GM18870 (cell line): ENCODE data around the gene CLCN3.
"Not testable (repeated sequence)": the region's sequence is repeated elsewhere in the genome, so short reads cannot be mapped to it uniquely, and the experiment has no call there.

Source experiments
- ATAC-seq: cut with Tn5 transposase; IDR thresholded peaks from one replicate; pipeline ENCODE4 v1.9.1; 2021; ENCODE audit warnings: moderate library complexity; ENCODE audit not compliant: unreplicated experiment

The CLCN3 gene

GRCh38 chr4:169655401-169655800, 35.0 kb downstream of the CLCN3 start:
- ATAC-seq: no peak

- ATAC-seq: no peak
Observed at GRCh38 chr4:169657470-169658107, 37.2 kb downstream of the CLCN3 start.

GRCh38 chr4:169658196-169658595, 37.8 kb downstream of the CLCN3 start:
- no peak for ATAC-seq

GRCh38 chr4:169658975-169659715, 38.8 kb downstream of the CLCN3 start:
- no peak for ATAC-seq

- ATAC-seq: peak; percentile 98
Observed at GRCh38 chr4:169659716-169660670, 39.6 kb downstream of the CLCN3 start.

GRCh38 chr4:169660929-169661328, 40.6 kb downstream of the CLCN3 start:
- ATAC-seq: no peak

GRCh38 chr4:169661761-169662160, 41.4 kb downstream of the CLCN3 start:
- ATAC-seq: no peak

- ATAC-seq: no peak
Observed at GRCh38 chr4:169662206-169662605, 41.8 kb downstream of the CLCN3 start.

GRCh38 chr4:169663402-169663801, 43.0 kb downstream of the CLCN3 start:
- ATAC-seq: no peak

GRCh38 chr4:169663831-169664230, 43.5 kb downstream of the CLCN3 start:
- ATAC-seq: no peak

- ATAC-seq: no peak
Observed at GRCh38 chr4:169664615-169665014, 44.2 kb downstream of the CLCN3 start.

- ATAC-seq: no peak
Observed at GRCh38 chr4:169665046-169665737, 44.8 kb downstream of the CLCN3 start.

GRCh38 chr4:169668069-169668721, 47.8 kb downstream of the CLCN3 start:
- ATAC-seq: no peak

GRCh38 chr4:169675825-169676224, 55.4 kb downstream of the CLCN3 start:
- peak; percentile 72 for ATAC-seq

GRCh38 chr4:169677150-169677748, 56.9 kb downstream of the CLCN3 start:
- ATAC-seq: no peak

- ATAC-seq: not testable (repeated sequence)
Observed at GRCh38 chr4:169678486-169678885, 58.1 kb downstream of the CLCN3 start.

- ATAC-seq: not testable (repeated sequence)
Observed at GRCh38 chr4:169678951-169679591, 58.7 kb downstream of the CLCN3 start.

GRCh38 chr4:169682372-169683047, 62.1 kb downstream of the CLCN3 start:
- no peak for ATAC-seq

- no peak for ATAC-seq
Observed at GRCh38 chr4:169689681-169690080, 69.3 kb downstream of the CLCN3 start.
